Ovary (tissue), 9 donors: ENCODE results near the gene WNT9A. TPM values are rescaled to one million over a fixed set of nuclear protein-coding genes. Genes with fewer than 3 reads are reported as not detected.

Experiments
- DNase-seq, 5 donors: peaks; one replicate each; pipeline ENCODE4 v3.0.0-alpha.2; 2019 to 2020
- H3K27ac ChIP-seq, 2 donors: fragments of 200-600 bp; one replicate each; pipeline versions ENCODE4 v1.5.1 to v1.8.0; 2019 to 2022
- H3K27me3 ChIP-seq: fragments of 200-600 bp; one replicate; pipeline ENCODE4 v1.8.0; 2022
- H3K36me3 ChIP-seq: fragments of 200-600 bp; sonication (generic); one replicate; pipeline ENCODE4 v1.5.1; 2019
- H3K4me1 ChIP-seq: one replicate; pipeline ENCODE4 v1.8.1; 2013; ENCODE audit warnings: mild to moderate bottlenecking, moderate library complexity; ENCODE audit not compliant: insufficient read depth
- H3K4me3 ChIP-seq: fragments of 200-600 bp; sonication (generic); one replicate; pipeline ENCODE4 v1.5.1; 2017
- H3K9me3 ChIP-seq, 2 donors: fragments of 200-600 bp in 1 of 2; sonication (generic) in 1 of 2; one replicate each; pipeline versions ENCODE4 v1.5.1 to v1.8.1; 2013 to 2019; ENCODE audit warnings: mild to moderate bottlenecking in 1 of 2, moderate library complexity in 1 of 2
- EP300 ChIP-seq: sonication (generic); formaldehyde crosslinking; IDR thresholded peaks from one replicate; pipeline ENCODE4 v1.6.1; 2017; ENCODE audit warnings: antibody characterized with exemption
- POLR2A ChIP-seq: fragments of 450-650 bp; IDR thresholded peaks from one replicate; pipeline ENCODE4 v1.6.1; 2017; ENCODE audit warnings: antibody characterized with exemption, mild to moderate bottlenecking, moderate library complexity
- WGBS, 3 donors: extraction: QIAGEN DNeasy Blood & Tissue Kit in 1 of 3; methylation state at CpG; one replicate each; pipeline versions ENCODE4 v1.1.5 to v1.1.7; 2013 to 2017; 5-methylcytosine and 5-hydroxymethylcytosine counted together
- intact Hi-C, 4 donors: fragments of 100-400 bp; cut with DNase I; formaldehyde crosslinking; loops; one replicate each; pipeline versions ENCODE4 v1.11.0 to v1.15.1; 2022 to 2023
- polyA plus RNA-seq, 2 donors: library from polyadenylated mRNA; stranded (reverse); fragments of 200-250 nt in 1 of 2; fragments of 350-450 nt in 1 of 2; fragmentation: Illumina TruSeq in 1 of 2; extraction: RNeasy Lipid Tissue Mini Kit (QIAGEN cat#74804) in 1 of 2; gene quantifications; one replicate each; pipeline ENCODE4 v1.2.3, GENCODE V29; 2013 to 2014
- total RNA-seq, 7 donors: library from RNA; depleted of rRNA in 2 of 7; stranded (reverse); fragments of >200 nt in 2 of 7; fragmentation: NEBNext Ultra II Directional in 3 of 7; extraction: Animal tissue kit (Norgen Biotek cat#: 25700) in 3 of 7; gene quantifications; one replicate each; pipeline versions ENCODE4 v1.1.0 to v1.2.4, GENCODE V29; 2016 to 2023
- TF ChIP-seq, protein P1 (sequence below), 3 donors: fragments of 450-650 bp in 2 of 3; fragments of 200-600 bp in 1 of 3; IDR thresholded peaks; one replicate each; pipeline versions ENCODE4 v1.5.1 to v1.8.0; 2016 to 2022; ENCODE audit warnings: antibody characterized with exemption in 3 of 3, mild to moderate bottlenecking in 1 of 3
- donor health status: DM: no; HTN: no; CAD: no; lungs with moderate emphysema.
- donor health status: DM: no; HTN: no; CAD: no.
- donor health status: Bipolar disorder and iron deficiency.
- donor health status: DM: yes; HTN: yes; CAD: no.
- donor health status: DM: no; HTN: no; CAD: no.
- donor health status: DM: yes; HTN: yes; CAD: no.

Gene WNT9A
- total and polyA plus RNA-seq, 9 donors: 1.1 to 15.9 (median 9.8) TPM

DNA sequence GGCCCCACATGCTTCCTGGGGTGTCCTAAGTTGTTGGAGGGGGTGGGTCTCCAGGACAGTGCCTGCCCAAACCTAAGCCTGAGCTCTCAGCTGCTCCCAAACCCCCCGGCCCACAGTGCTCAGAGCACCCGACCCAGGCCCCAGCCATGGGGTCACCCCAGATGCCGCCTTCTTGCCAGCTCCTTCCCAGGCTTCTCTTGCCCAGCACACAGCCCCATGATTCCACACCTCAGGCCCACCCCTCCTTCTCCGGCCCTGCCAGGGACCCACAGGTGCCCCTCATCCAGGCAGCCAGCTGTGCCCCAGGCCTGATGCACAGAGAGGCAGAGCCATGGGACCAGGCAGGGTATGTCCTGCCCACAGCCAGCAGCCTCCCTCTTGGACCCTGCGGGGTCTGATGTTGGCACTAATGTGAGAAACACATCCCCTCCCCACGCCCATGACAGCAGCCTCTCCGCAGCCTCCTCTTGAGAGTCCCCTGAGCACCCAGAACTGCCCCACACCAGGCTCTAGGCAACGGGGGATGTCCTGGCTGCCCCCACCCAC, 4.9 kb downstream of the WNT9A start:
- Histone ChIP-seq H3K27ac (no peak overlapping the region), H3K4me1 (peaks cover 7% of the 10 kb centered on the region), H3K27me3 (no peaks in the 10 kb centered on the region), H3K36me3 (no peaks in the 10 kb centered on the region), H3K9me3 (no peaks in the 10 kb centered on the region), H3K4me3 (no peak overlapping the region)
- intact Hi-C loops: loop anchor here in 2 of 4 donors (10.0 kb wide), 2 partner anchors 178 to 208 kb away; partner anchors contain the start of genes JMJD4 (in 2 of the 2) and SNAP47 (in 2 of the 2)
- TF ChIP-seq, protein P1, sequence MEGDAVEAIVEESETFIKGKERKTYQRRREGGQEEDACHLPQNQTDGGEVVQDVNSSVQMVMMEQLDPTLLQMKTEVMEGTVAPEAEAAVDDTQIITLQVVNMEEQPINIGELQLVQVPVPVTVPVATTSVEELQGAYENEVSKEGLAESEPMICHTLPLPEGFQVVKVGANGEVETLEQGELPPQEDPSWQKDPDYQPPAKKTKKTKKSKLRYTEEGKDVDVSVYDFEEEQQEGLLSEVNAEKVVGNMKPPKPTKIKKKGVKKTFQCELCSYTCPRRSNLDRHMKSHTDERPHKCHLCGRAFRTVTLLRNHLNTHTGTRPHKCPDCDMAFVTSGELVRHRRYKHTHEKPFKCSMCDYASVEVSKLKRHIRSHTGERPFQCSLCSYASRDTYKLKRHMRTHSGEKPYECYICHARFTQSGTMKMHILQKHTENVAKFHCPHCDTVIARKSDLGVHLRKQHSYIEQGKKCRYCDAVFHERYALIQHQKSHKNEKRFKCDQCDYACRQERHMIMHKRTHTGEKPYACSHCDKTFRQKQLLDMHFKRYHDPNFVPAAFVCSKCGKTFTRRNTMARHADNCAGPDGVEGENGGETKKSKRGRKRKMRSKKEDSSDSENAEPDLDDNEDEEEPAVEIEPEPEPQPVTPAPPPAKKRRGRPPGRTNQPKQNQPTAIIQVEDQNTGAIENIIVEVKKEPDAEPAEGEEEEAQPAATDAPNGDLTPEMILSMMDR (IDR thresholded peaks at IDR 0.05): no peak
- no peak for TF ChIP-seq EP300
- TF ChIP-seq POLR2A: no peak
- DNase-seq: peak in 3 of 5 donors; percentile 11 to 21 (median 18)
- 90 to 95% (median 90%) methylated on average over 6 to 8 of the region's 8 CpGs for whole genome bisulfite sequencing, 3 donors

GRCh38 chr1:227942021-227942715, 5.6 kb downstream of the WNT9A start:
- Histone ChIP-seq H3K27ac (no peak overlapping the region), H3K4me3 (no peak overlapping the region)
- 77 to 81% (median 78%) methylated on average over 15 of the region's 15 CpGs for WGBS, 3 donors

DNA sequence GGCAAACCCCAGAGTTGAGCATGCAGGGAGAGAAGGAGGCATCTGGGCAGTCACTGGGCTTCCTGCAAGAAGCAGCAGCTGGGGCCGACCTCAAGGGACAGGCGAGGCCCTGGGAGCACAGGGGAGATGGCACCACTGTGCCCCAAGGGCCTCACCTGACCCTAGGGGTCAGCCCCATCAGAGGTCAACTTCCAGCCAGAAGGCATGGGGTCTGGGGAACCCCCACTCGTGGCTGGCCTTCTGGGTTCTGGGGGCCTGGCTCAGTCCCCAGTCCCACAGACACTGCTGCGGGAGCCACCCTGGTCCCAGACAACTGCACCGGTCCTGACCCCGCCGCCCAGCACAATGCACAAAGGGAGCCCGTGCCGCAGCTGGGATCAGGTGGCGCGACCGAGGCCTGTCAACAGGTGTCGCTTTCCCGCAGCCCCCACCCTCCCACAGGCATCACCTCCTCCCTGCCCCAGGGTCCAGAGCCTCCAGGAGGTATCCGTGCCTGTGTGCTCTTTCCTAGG, 6.2 kb downstream of the WNT9A start:
- no peaks in the 10 kb centered on the region for H3K27me3 ChIP-seq
- no peak overlapping the region for H3K27ac ChIP-seq
- 82 to 92% (median 88%) methylated on average over 14 to 15 of the region's 15 CpGs for WGBS, 3 donors
- peaks cover 7% of the 10 kb centered on the region for H3K4me1 ChIP-seq
- peak in 3 of 5 donors; percentile 12 to 24 (median 17) for DNase-seq
- TF ChIP-seq POLR2A: no peak
- no peaks in the 10 kb centered on the region for H3K9me3 ChIP-seq
- no peak overlapping the region for H3K4me3 ChIP-seq
- no peaks in the 10 kb centered on the region for H3K36me3 ChIP-seq
- intact Hi-C loops: loop anchor here in 2 of 4 donors (10.0 kb wide), 2 partner anchors 177 to 207 kb away; partner anchors contain the start of genes JMJD4 (in 2 of the 2) and SNAP47 (in 2 of the 2)

More at GRCh38 chr1:227942021-227942715, 5.6 kb downstream of the WNT9A start:
- peak in 2 of 5 donors; percentile 22 to 25 for DNase-seq
- H3K36me3 ChIP-seq: no peaks in the 10 kb centered on the region
- intact Hi-C loops: loop anchor here in 2 of 4 donors (10.0 kb wide), 2 partner anchors 177 to 207 kb away; partner anchors contain the start of genes JMJD4 (in 2 of the 2) and SNAP47 (in 2 of the 2)
- H3K9me3 ChIP-seq: no peaks in the 10 kb centered on the region
- TF ChIP-seq POLR2A (no peak), EP300 (no peak)
- TF ChIP-seq, protein P1 (IDR thresholded peaks at IDR 0.05): no peak
- no peaks in the 10 kb centered on the region for H3K27me3 ChIP-seq
- H3K4me1 ChIP-seq: peaks cover 7% of the 10 kb centered on the region

GRCh38 chr1:227940791-227941241, 6.9 kb downstream of the WNT9A start:
- H3K36me3 ChIP-seq: no peaks in the 10 kb centered on the region
- no peaks in the 10 kb centered on the region for H3K27me3 ChIP-seq
- TF ChIP-seq EP300 (no peak), POLR2A (no peak)
- TF ChIP-seq, protein P1 (IDR thresholded peaks at IDR 0.05): no peak
- peaks cover 3% of the 10 kb centered on the region for H3K4me1 ChIP-seq
- no peak overlapping the region for H3K27ac ChIP-seq
- no peak overlapping the region for H3K4me3 ChIP-seq
- intact Hi-C loops: loop anchor here in 2 of 4 donors (10.0 kb wide), 2 partner anchors 176 to 206 kb away; partner anchors contain the start of genes JMJD4 (in 2 of the 2) and SNAP47 (in 2 of the 2)
- no peaks in the 10 kb centered on the region for H3K9me3 ChIP-seq
- peak in 3 of 5 donors; percentile 17 to 21 (median 18) for DNase-seq
- 94 to 95% (median 95%) methylated on average over 17 of the region's 17 CpGs for WGBS, 3 donors
